Chondrocyte (in vitro differentiated cells): ENCODE results near the gene FAM114A2. TPM values are rescaled to one million over a fixed set of nuclear protein-coding genes. Genes with fewer than 3 reads are reported as not detected.

ENCODE experiments used
- DNase-seq: peaks from one replicate; pipeline ENCODE4 v3.0.0; 2021; ENCODE audit warnings: mixed read lengths, low spot score
- H3K27ac Mint-ChIP-seq: one replicate; pipeline ENCODE4 v1.8.0; 2021; ENCODE audit warnings: mild to moderate bottlenecking, moderate library complexity, mixed read lengths; ENCODE audit not compliant: unreplicated experiment
- H3K27me3 Mint-ChIP-seq: 2 replicates; pipeline ENCODE4 v1.8.0; 2021; ENCODE audit warnings: low read depth, mixed read lengths
- H3K36me3 Mint-ChIP-seq: 2 replicates; pipeline ENCODE4 v1.8.0; 2021; ENCODE audit warnings: low read depth, mixed read lengths
- H3K4me1 Mint-ChIP-seq: 2 replicates; pipeline ENCODE4 v1.8.0; 2021; ENCODE audit warnings: low read depth, mild to moderate bottlenecking, mixed read lengths
- H3K4me3 Mint-ChIP-seq: one replicate; pipeline ENCODE4 v1.8.0; 2021; ENCODE audit warnings: mild to moderate bottlenecking, moderate library complexity, mixed read lengths; ENCODE audit not compliant: unreplicated experiment
- H3K9me3 Mint-ChIP-seq: 2 replicates; pipeline ENCODE4 v1.8.0; 2021; ENCODE audit warnings: low read depth, mixed read lengths
- CTCF ChIP-seq: fragments of 200-600 bp; sonication (generic); IDR thresholded peaks from 2 replicates; pipeline ENCODE4 v1.5.0; 2021; ENCODE audit warnings: antibody characterized with exemption, mild to moderate bottlenecking, moderate library complexity
- total RNA-seq: library from RNA; stranded (reverse); gene quantifications from 3 replicates; pipeline ENCODE4 v1.2.1, GENCODE V29; 2021

FAM114A2 gene
- total RNA-seq, 1 donor from 2014 or later = 31.5 TPM

GRCh38 chr5:153969563-153969895, 69.2 kb downstream of the FAM114A2 start:
- Mint-ChIP-seq H3K27me3 (peaks cover 18% of the 10 kb centered on the region), H3K4me1 (peaks cover 4% of the 10 kb centered on the region), H3K4me3 (no peak overlapping the region), H3K36me3 (peaks cover 2% of the 10 kb centered on the region), H3K27ac (no peak overlapping the region), H3K9me3 (no peaks in the 10 kb centered on the region)
- no peak for TF ChIP-seq CTCF
- no peak for DNase-seq

DNA sequence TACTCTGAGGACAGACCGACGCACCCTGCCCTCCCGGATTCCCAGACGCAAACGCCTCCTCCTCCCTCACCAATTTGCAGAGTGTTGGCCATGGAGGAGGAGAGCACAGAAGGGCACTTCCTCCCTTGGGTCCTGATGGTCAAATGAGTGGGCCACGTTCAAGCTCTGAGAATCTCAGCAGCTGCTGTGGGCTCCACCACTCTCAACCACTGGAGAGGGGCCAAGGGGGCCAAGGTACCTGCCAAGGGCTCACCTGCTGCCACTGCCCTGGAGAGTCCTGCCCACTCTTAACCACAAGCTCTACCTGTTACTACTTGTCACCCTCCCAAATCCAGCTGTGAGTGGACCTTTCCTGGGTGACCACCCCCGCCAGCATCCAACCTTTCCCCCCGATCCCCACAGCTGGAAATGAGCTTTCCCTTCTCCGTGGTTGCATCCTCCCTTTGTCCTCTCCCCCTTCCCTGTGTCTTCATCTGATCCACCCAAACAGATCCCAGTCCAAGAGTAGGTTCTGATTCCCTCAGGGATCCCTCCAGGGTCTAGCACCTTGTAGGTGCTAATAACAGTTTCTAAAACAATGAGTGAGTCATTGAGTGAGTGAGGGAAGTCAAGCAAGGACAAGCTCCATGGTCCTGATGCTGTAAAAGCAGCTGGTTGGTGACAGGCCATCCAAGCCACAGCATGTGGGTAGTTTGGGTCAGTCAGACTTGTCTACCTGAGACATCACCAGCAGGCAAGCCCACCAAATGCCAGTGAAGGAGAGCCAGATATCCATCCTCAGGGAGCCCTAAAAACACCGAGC, 69.7 kb downstream of the FAM114A2 start:
- no peak for DNase-seq
- Mint-ChIP-seq H3K27ac (no peak overlapping the region), H3K9me3 (no peaks in the 10 kb centered on the region), H3K4me3 (no peak overlapping the region), H3K36me3 (peaks cover 2% of the 10 kb centered on the region), H3K27me3 (peaks cover 18% of the 10 kb centered on the region), H3K4me1 (peaks cover 4% of the 10 kb centered on the region)
- no peak for TF ChIP-seq CTCF

DNA sequence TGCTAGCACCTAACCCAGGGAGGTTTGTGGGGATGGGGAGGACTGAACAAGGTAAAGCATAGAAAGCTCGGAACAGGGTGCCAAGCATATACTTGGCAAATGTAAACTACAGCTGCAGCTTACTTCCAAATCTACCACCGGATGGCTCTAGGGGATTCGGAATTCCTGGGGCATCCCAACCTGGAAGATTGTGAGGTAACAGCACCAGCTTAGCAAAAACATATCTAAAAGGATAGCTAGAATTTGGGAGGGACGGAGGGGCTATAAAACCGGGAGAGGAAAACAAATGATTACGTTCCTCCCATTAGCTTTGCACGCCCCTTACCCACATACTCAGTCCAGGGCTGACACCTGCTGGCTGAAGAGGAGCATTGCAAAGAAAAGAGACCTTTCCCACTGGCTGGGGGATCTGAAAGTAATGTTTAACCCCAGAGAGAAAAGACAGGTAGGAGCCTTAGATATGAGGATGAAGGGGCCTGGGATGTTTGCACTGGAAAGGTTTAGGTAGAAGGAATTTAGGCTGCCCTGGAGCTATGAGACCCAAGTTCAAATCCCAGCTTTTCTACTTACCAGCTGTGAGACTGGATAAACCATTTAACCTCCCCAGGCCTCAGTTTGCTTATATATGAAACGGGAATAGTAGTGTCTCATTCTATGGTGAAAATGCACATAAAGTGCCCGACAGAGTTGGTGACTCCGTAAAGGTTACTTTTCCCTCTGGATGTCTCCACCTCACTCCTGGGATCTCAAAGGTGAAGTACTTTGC, 73.6 kb downstream of the FAM114A2 start:
- Mint-ChIP-seq H3K27ac (no peak overlapping the region), H3K27me3 (peaks cover 8% of the 10 kb centered on the region), H3K4me1 (peaks cover 21% of the 10 kb centered on the region), H3K9me3 (no peaks in the 10 kb centered on the region), H3K36me3 (peaks cover 2% of the 10 kb centered on the region), H3K4me3 (peak overlapping the region; percentile 61)
- no peak for DNase-seq
- peak; percentile 99 for TF ChIP-seq CTCF

DNA sequence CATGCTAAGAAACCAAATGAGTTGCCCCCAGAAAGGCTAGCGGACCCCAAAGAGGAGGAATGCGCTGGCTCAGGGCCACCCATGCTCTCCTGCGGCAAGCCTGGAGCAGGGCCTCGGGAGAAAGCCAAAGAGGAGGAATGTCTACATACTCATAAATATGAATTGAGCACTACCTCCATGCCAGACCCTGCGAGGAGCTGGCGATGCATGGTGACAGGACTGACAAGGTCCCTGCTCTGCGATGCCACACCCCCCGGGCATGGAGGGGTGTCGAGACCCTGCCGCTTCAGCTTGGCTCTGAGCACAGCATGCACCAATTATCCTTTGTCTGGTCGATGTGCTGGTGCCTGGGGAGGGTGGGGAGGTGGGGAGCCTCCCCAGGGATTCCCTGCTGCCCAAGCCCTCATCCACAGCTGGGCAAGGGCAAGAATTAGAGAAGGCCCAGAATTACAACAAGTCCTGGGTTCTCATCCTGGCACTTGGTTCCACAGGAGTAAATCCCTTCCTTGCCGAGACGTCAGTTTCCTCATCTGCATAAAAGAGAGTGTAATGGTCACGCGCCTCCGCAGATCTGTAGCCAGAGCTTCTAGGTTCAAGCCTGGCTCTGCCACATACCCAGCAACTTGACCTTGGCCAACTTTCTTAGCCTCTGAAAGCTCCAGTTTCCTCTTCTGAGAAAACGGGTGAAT, 74.4 kb downstream of the FAM114A2 start:
- peaks cover 8% of the 10 kb centered on the region for H3K27me3 Mint-ChIP-seq
- no peak overlapping the region for H3K27ac Mint-ChIP-seq
- peaks cover 2% of the 10 kb centered on the region for H3K36me3 Mint-ChIP-seq
- TF ChIP-seq CTCF = no peak
- H3K9me3 Mint-ChIP-seq = no peaks in the 10 kb centered on the region
- H3K4me1 Mint-ChIP-seq = peaks cover 28% of the 10 kb centered on the region
- DNase-seq = no peak
- H3K4me3 Mint-ChIP-seq = no peak overlapping the region
